T-helper 17 cell (primary cell): ENCODE results near the gene CCDC12. TPM values are rescaled to one million over a fixed set of nuclear protein-coding genes. Genes with fewer than 3 reads are reported as not detected.

Source experiments
- ATAC-seq: fragments of 150-1000 bp; cut with Tn5 transposase; 2 replicates; pipeline ENCODE4 v1.10.0; 2021; ENCODE audit warnings: mild to moderate bottlenecking, moderate library complexity
- DNase-seq, 3 donors: peaks; one replicate each; pipeline versions ENCODE4 v3.0.0 to v3.0.0-alpha.2; 2020 to 2021
- H3K9me3 ChIP-seq: one replicate; pipeline ENCODE4 v1.7.0; 2013; ENCODE audit warnings: low read length, mild to moderate bottlenecking; ENCODE audit not compliant: control insufficient read depth, poor library complexity, severe bottlenecking
- H3K27ac Mint-ChIP-seq: one replicate; pipeline ENCODE4 v1.8.0; 2022; ENCODE audit warnings: mild to moderate bottlenecking, moderate library complexity, mixed read lengths
- H3K27me3 Mint-ChIP-seq: one replicate; pipeline ENCODE4 v1.8.0; 2022; ENCODE audit warnings: mixed read lengths
- H3K36me3 Mint-ChIP-seq: one replicate; pipeline ENCODE4 v1.8.0; 2022; ENCODE audit warnings: low read depth, mixed read lengths
- H3K4me1 Mint-ChIP-seq: one replicate; pipeline ENCODE4 v1.8.0; 2022; ENCODE audit warnings: mild to moderate bottlenecking, mixed read lengths
- H3K4me3 Mint-ChIP-seq: one replicate; pipeline ENCODE4 v1.8.0; 2022; ENCODE audit warnings: mild to moderate bottlenecking, moderate library complexity, mixed read lengths
- total RNA-seq, 4 donors: library from RNA in 2 of 4; stranded (reverse) in 2 of 4; gene quantifications; one replicate each; pipeline ENCODE4 v1.2.3 and lab custom pipeline; 2022 to 2026

CCDC12 gene
- total RNA-seq, 2 donors from 2014 or later: 67.6 to 75.8 TPM

DNA sequence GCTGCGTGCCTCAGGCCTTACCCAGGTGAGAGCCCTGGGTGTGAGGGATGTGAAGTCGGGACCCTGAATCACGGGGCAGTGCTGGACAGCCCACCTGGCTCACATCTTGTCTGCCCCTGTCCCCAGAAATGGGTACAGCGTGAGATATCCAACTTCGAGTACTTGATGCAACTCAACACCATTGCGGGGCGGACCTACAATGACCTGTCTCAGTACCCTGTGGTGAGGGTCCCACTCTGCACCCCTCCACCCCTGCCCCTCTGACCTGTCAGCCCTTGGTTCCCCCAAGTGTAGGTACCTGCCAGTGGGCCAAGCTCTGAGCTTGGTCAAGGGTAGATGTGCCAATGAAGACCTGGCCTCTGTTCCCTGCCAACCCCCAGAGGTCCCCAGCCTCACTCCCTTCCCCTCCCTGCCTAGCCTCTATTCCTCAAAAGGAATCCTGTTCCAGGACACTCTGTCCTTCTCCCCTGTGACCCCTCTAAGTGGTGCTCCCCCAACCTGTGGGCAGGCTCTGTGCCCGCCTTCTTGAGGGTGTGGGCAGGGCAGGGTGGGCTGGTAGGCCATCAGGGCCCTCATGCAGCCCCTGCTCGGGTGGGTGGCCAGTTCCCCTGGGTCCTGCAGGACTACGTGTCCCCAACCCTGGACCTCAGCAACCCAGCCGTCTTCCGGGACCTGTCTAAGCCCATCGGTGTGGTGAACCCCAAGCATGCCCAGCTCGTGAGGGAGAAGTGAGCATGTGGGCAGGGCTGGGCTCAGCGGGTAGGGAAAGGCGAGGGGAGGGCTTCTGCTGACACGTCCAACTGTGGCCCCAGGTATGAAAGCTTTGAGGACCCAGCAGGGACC lies 28.0 kb upstream of the CCDC12 start:
- no peak overlapping the region for H3K27ac Mint-ChIP-seq
- H3K36me3 Mint-ChIP-seq: peaks cover 5% of the 10 kb centered on the region
- no peaks in the 10 kb centered on the region for H3K27me3 Mint-ChIP-seq
- no peak for DNase-seq
- peaks cover 2% of the 10 kb centered on the region for H3K4me1 Mint-ChIP-seq
- H3K9me3 ChIP-seq: no peaks in the 10 kb centered on the region
- no peak overlapping the region for H3K4me3 Mint-ChIP-seq
- no peak for ATAC-seq

DNA sequence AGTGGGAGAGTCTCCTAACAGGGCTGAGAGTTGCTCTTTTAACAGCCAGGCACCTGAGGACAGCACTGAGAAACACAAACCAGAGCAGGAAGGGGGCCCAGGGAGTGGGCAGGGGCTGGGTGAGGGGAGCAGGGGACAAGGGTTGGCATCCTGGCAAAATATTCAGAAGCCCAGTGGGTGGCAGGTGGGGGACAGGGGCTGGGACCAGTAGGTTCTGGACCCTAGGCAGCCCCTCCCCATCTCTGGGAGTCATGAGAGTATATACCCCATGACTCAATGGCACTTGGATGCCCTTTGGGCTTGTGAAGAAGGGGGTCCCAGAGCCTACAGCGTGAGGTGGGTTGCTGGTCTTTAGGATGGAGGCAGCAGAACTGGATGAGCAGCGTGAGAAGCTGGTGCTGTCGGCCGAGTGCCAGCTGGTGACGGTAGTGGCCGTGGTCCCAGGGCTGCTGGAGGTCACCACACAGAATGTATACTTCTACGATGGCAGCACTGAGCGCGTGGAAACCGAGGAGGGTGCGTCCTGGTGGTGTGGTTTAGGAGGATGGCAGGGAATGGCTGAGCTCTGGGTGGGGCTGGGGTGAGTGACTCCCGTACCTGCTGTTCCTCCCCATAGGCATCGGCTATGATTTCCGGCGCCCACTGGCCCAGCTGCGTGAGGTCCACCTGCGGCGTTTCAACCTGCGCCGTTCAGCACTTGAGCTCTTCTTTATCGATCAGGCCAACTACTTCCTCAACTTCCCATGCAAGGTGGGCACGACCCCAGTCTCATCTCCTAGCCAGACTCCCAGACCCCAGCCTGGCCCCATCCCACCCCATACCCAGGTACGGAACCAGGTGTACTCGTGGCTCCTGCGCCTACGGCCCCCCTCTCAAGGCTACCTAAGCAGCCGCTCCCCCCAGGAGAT lies 27.2 kb upstream of the CCDC12 start:
- Mint-ChIP-seq H3K4me1 (peaks cover 2% of the 10 kb centered on the region), H3K27me3 (no peaks in the 10 kb centered on the region), H3K27ac (no peak overlapping the region), H3K36me3 (peaks cover 5% of the 10 kb centered on the region), H3K4me3 (no peak overlapping the region)
- ATAC-seq (no peak), DNase-seq (no peak)
- H3K9me3 ChIP-seq: no peaks in the 10 kb centered on the region

DNA sequence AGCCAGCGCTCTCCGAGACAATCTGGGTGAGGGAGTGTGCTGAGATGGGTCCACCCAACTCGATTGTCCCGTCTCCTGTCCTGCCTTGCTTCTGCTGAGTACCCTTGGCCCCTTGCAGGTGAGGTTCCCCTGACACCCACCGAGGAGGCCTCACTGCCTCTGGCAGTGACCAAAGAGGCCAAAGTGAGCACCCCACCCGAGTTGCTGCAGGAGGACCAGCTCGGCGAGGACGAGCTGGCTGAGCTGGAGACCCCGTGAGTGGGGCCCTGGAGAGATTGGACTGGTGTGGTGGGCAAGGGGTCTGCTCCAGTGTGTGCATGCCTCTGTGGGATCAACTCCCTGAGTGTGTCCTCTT lies 26.5 kb upstream of the CCDC12 start:
- Mint-ChIP-seq H3K36me3 (peaks cover 6% of the 10 kb centered on the region), H3K27ac (no peak overlapping the region)
- DNase-seq: no peak

DNA sequence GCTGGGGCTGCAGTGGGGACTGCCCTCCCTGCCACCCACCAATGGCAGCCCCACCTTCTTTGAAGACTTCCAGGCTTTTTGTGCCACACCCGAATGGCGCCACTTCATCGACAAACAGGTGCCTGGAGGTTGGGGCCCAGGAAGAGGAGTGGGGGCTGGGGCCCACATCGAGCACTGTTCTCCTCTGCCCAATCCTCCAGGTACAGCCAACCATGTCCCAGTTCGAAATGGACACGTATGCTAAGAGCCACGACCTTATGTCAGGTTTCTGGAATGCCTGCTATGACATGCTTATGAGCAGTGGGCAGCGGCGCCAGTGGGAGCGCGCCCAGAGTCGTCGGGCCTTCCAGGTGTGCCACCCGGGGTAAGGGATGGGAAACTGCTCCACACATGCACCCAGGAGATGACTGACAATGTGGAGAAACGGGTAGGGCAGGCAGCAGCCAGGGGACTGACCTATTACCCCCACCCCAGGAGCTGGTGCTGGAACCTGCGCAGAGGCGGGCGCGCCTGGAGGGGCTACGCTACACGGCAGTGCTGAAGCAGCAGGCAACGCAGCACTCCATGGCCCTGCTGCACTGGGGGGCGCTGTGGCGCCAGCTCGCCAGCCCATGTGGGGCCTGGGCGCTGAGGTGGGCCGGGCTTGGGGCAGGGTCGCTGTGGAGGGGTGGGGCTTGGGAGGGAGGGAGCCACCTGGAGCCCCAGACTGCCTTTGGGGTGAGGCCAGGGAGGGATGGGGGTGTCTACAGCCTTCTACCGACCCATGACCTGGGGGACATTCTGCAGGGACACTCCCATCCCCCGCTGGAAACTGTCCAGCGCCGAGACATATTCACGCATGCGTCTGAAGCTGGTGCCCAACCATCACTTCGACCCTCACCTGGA lies 25.9 kb upstream of the CCDC12 start:
- Mint-ChIP-seq H3K36me3 (peaks cover 6% of the 10 kb centered on the region), H3K27ac (no peak overlapping the region), H3K27me3 (no peaks in the 10 kb centered on the region)

More for the DNA sequence above, 26.5 kb upstream of the CCDC12 start:
- Mint-ChIP-seq H3K4me1 (peaks cover 5% of the 10 kb centered on the region), H3K27me3 (no peaks in the 10 kb centered on the region), H3K4me3 (no peak overlapping the region)
- H3K9me3 ChIP-seq: no peaks in the 10 kb centered on the region
- ATAC-seq: no peak

DNA sequence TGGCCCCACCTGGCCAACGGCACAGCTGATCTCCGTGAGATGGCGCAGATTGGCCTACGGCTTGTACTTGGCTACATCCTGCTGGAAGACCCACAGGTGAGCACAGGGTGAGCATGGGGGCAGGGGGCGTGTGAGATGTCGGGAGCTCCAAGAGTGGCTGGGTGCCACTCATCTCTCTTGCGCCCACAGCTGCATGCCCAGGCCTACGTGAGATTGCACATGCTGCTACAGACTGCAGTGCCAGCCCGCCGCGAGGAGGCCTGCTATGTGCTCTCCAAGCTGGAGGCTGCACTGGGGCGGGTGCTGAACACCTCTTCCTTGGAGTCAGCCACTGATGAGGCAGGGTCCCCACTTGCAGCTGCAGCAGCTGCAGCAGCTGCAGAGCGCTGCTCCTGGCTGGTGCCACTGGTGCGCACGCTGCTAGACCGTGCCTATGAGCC lies 25.2 kb upstream of the CCDC12 start:
- no peaks in the 10 kb centered on the region for H3K27me3 Mint-ChIP-seq
- DNase-seq (no peak), ATAC-seq (no peak)
- H3K4me3 Mint-ChIP-seq: no peak overlapping the region
- peaks cover 6% of the 10 kb centered on the region for H3K36me3 Mint-ChIP-seq
- no peak overlapping the region for H3K27ac Mint-ChIP-seq
- no peaks in the 10 kb centered on the region for H3K9me3 ChIP-seq
- peaks cover 16% of the 10 kb centered on the region for H3K4me1 Mint-ChIP-seq

More for the DNA sequence above, 25.9 kb upstream of the CCDC12 start:
- H3K4me3 Mint-ChIP-seq: no peak overlapping the region
- no peak for DNase-seq
- H3K9me3 ChIP-seq: no peaks in the 10 kb centered on the region
- no peak for ATAC-seq
- peaks cover 10% of the 10 kb centered on the region for H3K4me1 Mint-ChIP-seq

DNA sequence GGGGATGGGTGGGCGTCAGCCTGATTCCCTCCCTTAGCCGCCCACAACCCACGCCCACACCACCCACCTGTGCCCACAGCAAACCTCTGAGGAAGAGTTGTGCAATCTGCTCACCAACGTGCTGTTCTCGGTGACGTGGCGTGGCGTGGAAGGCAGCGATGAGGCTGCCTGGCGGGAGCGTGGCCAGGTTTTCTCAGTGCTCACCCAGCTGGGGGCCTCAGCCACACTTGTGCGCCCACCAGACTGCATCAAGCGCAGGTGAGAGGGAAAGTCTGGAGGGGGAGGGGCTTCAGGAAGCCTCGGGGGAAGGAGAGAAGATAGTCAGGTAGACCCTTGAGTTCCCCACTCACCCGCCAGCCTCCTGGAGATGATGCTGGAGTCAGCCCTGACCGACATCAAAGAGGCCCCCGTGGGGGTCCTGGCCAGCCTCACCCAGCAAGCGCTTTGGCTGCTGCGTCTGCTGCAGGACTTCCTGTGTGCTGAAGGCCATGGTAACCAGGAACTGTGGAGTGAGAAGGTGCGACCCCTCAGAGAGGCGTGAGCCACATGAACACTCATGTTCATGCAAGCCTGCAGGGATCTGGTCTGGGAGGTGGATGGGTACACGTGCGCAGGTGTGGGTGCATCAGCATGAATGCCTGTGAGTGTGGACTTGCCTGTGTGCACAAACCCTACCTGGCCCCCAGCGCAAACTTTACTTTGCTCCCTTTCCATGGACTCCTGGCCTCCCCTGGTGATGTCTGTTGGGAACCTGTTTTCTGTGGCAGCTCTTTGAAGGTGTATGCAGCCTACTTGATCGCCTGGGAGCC lies 24.6 kb upstream of the CCDC12 start:
- Mint-ChIP-seq H3K36me3 (peaks cover 6% of the 10 kb centered on the region), H3K27me3 (no peaks in the 10 kb centered on the region), H3K4me3 (no peak overlapping the region), H3K4me1 (peaks cover 17% of the 10 kb centered on the region), H3K27ac (peak overlapping the region; percentile 87)
- H3K9me3 ChIP-seq: no peaks in the 10 kb centered on the region
- no peak for ATAC-seq
- no peak for DNase-seq

DNA sequence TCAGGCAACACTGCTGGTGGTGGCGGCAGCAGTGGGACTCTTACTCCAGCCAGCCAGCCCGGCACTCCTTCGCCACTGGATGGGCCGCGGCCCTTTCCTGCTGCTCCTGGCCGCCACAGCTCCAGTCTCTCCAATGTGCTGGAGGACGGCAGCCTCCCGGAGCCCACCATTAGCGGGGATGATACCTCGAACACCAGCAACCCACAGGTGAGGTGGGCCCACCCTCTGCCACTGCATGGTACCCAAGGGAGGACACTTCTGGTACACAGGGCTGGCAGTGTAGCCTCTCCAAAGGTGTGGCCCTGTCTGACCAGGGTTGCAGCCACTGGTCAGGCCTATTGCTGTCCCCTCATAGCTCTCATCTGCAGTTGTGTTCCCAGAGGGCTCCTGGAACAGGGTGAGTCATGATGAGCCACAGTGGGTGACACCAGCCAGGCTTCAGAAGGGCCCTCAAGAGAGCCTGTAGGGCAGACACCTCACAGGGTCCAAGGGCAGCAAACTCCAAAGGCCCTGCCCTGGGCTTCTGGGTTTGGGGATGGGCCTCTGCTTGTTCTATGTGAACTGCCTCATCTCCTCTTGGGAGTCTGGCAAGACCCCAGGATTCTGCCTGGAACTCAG lies 23.8 kb upstream of the CCDC12 start:
- Mint-ChIP-seq H3K4me3 (no peak overlapping the region), H3K27ac (peak overlapping the region; percentile 87), H3K36me3 (peaks cover 3% of the 10 kb centered on the region), H3K27me3 (no peaks in the 10 kb centered on the region), H3K4me1 (peaks cover 15% of the 10 kb centered on the region)
- ATAC-seq (no peak), DNase-seq (no peak)
- H3K9me3 ChIP-seq: no peaks in the 10 kb centered on the region

DNA sequence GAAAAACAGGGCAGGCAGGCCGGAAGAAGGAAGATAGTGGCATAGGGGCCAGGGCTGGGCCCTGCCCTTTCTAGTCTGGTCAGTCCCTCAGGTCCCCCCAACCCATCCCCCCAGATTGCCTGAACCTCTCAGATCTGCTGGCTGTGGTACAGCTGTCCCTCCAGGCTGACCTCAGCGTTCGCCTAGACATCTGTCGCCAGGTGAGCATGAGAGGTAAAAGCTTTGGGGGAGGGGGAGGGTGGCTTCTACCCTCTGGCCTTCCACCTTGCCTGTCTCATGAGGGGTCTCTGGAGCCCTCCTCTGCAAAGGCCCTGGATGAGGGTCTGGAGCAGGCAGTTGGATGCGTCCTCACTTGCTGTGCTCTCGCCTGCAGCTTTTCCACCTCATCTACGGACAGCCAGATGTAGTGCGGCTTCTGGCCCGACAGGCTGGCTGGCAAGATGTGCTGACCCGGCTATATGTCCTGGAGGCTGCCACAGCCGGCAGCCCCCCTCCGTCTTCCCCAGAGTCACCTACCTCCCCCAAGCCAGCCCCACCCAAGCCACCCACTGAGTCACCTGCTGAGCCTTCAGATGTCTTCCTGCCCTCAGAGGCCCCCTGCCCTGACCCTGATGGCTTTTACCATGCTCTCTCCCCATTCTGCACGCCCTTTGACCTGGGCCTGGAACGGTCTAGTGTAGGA lies 23.1 kb upstream of the CCDC12 start:
- H3K9me3 ChIP-seq: no peaks in the 10 kb centered on the region
- Mint-ChIP-seq H3K27me3 (no peaks in the 10 kb centered on the region), H3K4me3 (no peak overlapping the region), H3K27ac (peak overlapping the region; percentile 87), H3K36me3 (peaks cover 3% of the 10 kb centered on the region), H3K4me1 (peaks cover 18% of the 10 kb centered on the region)
- ATAC-seq (no peak), DNase-seq (no peak)

DNA sequence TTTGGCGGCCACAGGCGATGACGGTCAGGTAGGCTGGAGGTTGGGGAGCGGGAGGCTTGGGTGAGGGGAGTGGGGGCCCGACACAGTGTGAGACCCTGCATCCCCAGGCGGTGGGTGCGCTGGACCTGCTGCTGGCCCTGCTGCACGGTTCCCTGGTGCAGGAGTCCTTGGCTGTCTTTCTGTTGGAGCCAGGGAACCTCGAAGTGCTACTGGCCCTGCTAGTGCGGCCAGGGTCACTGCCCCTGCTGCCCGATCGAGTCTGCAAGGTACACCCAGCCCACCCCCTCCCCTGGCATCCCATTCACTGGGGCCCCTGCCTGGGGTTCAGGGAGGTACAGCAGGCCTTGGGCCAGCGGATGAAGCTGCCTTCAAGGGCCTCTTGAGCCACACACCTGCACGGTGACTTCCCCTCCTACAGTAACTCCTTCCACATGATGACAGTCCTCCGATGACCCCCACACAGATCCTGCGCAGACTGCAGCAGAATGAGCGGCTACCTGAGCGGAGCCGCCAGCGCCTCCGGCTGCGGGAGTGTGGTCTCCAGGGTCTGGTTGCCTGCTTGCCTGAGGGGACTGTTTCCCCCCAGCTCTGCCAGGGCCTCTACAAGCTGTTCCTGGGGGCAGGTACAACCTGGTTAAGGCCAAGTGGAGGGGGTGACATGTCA lies 22.4 kb upstream of the CCDC12 start:
- peaks cover 19% of the 10 kb centered on the region for H3K4me1 Mint-ChIP-seq
- H3K27ac Mint-ChIP-seq: peak overlapping the region; percentile 87
- no peak for DNase-seq
- H3K9me3 ChIP-seq: no peaks in the 10 kb centered on the region
- ATAC-seq: peak; percentile 19
- peaks cover 3% of the 10 kb centered on the region for H3K36me3 Mint-ChIP-seq
- H3K4me3 Mint-ChIP-seq: peak overlapping the region; percentile 55
- no peaks in the 10 kb centered on the region for H3K27me3 Mint-ChIP-seq

DNA sequence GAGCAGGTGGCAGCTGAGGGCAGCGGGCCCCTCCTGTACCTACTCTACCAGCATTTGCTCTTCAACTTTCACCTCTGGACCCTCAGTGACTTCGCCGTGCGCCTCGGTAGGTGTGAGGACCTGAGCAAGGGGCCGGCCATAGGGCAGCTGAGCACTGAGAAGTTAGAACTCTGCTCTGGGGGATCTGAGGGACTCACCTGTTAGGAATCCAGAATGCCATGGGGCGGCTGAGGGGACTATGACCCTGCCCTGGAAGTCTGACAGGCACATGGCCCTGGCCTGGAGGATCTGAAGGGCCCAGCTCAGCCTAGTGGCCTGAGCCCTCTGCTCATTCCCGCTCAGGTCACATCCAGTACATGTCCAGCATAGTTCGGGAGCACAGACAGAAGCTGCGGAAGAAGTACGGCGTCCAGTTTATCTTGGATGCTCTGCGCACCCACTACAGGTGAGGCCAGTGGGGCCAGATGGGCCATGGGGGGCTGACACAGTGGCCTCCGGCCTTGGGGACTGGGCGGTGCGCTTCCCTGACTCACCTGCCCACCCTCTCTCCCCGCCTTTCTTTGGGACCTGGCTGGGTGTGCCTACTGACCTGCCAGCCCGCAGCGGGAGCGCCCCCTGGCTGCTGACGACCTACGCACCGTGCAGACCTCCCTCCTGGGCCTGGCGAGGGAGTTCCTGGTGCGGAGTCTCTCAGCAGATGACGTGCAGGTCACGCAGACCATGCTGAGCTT lies 21.7 kb upstream of the CCDC12 start:
- DNase-seq (peak; percentile 58 to 75 (median 60)), ATAC-seq (peak; percentile 79)
- peak overlapping the region; percentile 80 for H3K27ac Mint-ChIP-seq
- peaks cover 3% of the 10 kb centered on the region for H3K36me3 Mint-ChIP-seq
- no peaks in the 10 kb centered on the region for H3K27me3 Mint-ChIP-seq
- no peak overlapping the region for H3K4me3 Mint-ChIP-seq
- peaks cover 19% of the 10 kb centered on the region for H3K4me1 Mint-ChIP-seq
- H3K9me3 ChIP-seq: no peaks in the 10 kb centered on the region
